Loucy (cell line): ENCODE data around the gene CST3.

Source experiments
- H2AFZ ChIP-seq: fragments of 200-600 bp; sonication (generic); 2 replicates; pipeline ENCODE4 v1.6.0; 2016; ENCODE audit warnings: antibody characterized with exemption, mild to moderate bottlenecking, low read length, moderate library complexity
- H3F3A ChIP-seq: fragments of 200-600 bp; 2 replicates; pipeline ENCODE4 v1.6.0; 2016; ENCODE audit warnings: antibody characterized with exemption, low read depth, mild to moderate bottlenecking
- H3K27me3 ChIP-seq: fragments of 200-600 bp; sonication (generic); 2 replicates; pipeline ENCODE4 v1.6.1; 2014; ENCODE audit warnings: low read length, mild to moderate bottlenecking; ENCODE audit not compliant: insufficient read depth, poor library complexity, severe bottlenecking
- H3K36me3 ChIP-seq: fragments of 200-600 bp; sonication (generic); 2 replicates; pipeline ENCODE4 v1.6.1; 2016; ENCODE audit warnings: low read length; ENCODE audit not compliant: insufficient read depth
- H3K4me1 ChIP-seq: fragments of 200-600 bp; sonication (generic); 2 replicates; pipeline ENCODE4 v1.5.1; 2014; ENCODE audit warnings: low read length, mild to moderate bottlenecking; ENCODE audit not compliant: insufficient read depth, poor library complexity, severe bottlenecking
- H3K4me2 ChIP-seq: fragments of 200-600 bp; sonication (generic); 2 replicates; pipeline ENCODE4 v1.6.0; 2014; ENCODE audit warnings: antibody characterized with exemption, low read length, low read depth, mild to moderate bottlenecking; ENCODE audit not compliant: poor library complexity, severe bottlenecking
- H3K4me3 ChIP-seq: fragments of 200-600 bp; sonication (generic); 2 replicates; pipeline ENCODE4 v1.5.1; 2014; ENCODE audit warnings: low read length, mild to moderate bottlenecking, mixed read lengths; ENCODE audit not compliant: poor library complexity, severe bottlenecking
- H3K79me2 ChIP-seq: fragments of 200-600 bp; sonication (generic); 2 replicates; pipeline ENCODE4 v1.6.1; 2014; ENCODE audit warnings: low read length; ENCODE audit not compliant: insufficient read depth
- H3K9ac ChIP-seq: fragments of 200-600 bp; sonication (generic); 2 replicates; pipeline ENCODE4 v1.6.0; 2014; ENCODE audit warnings: mild to moderate bottlenecking, low read depth, low read length, moderate library complexity; ENCODE audit not compliant: poor library complexity, severe bottlenecking
- H3K9me2 ChIP-seq: fragments of 200-600 bp; sonication (generic); replicated peaks from 2 replicates; pipeline ENCODE4 v1.6.1; 2016; ENCODE audit warnings: low read depth, low read length, mixed read lengths
- H3K9me3 ChIP-seq: fragments of 200-600 bp; sonication (generic); 2 replicates; pipeline ENCODE4 v1.6.1; 2014; ENCODE audit warnings: mild to moderate bottlenecking, antibody characterized with exemption, low read length, low read depth; ENCODE audit not compliant: insufficient read depth
- H4K20me1 ChIP-seq: fragments of 200-600 bp; sonication (generic); 2 replicates; pipeline ENCODE4 v1.6.0; 2014; ENCODE audit warnings: antibody characterized with exemption, low read length, mild to moderate bottlenecking; ENCODE audit not compliant: insufficient read depth, poor library complexity, severe bottlenecking
- EZH2phosphoT487 ChIP-seq: fragments of 200-600 bp; IDR thresholded peaks from 2 replicates; pipeline ENCODE4 v1.6.1; 2018; ENCODE audit warnings: antibody characterized with exemption, mild to moderate bottlenecking, moderate library complexity, borderline replicate concordance
- TF ChIP-seq, protein P1 (sequence below): fragments of 200-600 bp; sonication (generic); conservative IDR thresholded peaks from 2 replicates; pipeline ENCODE4 v1.5.1; 2014; ENCODE audit warnings: mild to moderate bottlenecking, antibody characterized with exemption, low read length

CST3 gene

DNA sequence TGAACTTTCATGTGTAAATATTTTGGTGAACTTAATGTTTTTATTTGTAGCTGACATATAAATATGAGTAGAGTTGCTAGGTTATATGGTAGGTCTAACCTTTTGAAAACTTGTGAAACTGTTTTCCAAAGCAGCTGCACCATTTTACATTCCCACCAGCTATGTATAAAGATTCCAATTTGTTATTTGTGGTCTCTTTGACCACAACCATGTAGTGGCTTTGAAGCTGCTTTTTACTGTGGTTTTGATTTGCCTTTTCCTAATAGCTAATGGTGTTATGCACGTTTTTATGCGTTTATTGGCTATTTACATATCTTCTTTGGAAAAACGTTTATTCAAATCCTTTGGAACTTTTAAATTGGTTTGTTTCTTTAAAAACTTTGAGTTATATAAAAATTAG, 10.3 kb downstream of the CST3 start:
- no peaks in the 10 kb centered on the region for H3K36me3 ChIP-seq
- no peaks in the 10 kb centered on the region for H3K9me2 ChIP-seq
- no peaks in the 10 kb centered on the region for H3F3A ChIP-seq
- TF ChIP-seq EZH2phosphoT487 = no peak
- TF ChIP-seq, protein P1, sequence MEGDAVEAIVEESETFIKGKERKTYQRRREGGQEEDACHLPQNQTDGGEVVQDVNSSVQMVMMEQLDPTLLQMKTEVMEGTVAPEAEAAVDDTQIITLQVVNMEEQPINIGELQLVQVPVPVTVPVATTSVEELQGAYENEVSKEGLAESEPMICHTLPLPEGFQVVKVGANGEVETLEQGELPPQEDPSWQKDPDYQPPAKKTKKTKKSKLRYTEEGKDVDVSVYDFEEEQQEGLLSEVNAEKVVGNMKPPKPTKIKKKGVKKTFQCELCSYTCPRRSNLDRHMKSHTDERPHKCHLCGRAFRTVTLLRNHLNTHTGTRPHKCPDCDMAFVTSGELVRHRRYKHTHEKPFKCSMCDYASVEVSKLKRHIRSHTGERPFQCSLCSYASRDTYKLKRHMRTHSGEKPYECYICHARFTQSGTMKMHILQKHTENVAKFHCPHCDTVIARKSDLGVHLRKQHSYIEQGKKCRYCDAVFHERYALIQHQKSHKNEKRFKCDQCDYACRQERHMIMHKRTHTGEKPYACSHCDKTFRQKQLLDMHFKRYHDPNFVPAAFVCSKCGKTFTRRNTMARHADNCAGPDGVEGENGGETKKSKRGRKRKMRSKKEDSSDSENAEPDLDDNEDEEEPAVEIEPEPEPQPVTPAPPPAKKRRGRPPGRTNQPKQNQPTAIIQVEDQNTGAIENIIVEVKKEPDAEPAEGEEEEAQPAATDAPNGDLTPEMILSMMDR = no peak
- no peaks in the 10 kb centered on the region for H4K20me1 ChIP-seq
- no peak overlapping the region for H3K4me3 ChIP-seq
- no peaks in the 10 kb centered on the region for H3K27me3 ChIP-seq
- H3K4me1 ChIP-seq = no peaks in the 10 kb centered on the region
- H3K4me2 ChIP-seq = no peak overlapping the region
- H3K79me2 ChIP-seq = no peaks in the 10 kb centered on the region
- no peak overlapping the region for H2AFZ ChIP-seq
- H3K9me3 ChIP-seq = no peaks in the 10 kb centered on the region
- H3K9ac ChIP-seq = no peak overlapping the region

DNA sequence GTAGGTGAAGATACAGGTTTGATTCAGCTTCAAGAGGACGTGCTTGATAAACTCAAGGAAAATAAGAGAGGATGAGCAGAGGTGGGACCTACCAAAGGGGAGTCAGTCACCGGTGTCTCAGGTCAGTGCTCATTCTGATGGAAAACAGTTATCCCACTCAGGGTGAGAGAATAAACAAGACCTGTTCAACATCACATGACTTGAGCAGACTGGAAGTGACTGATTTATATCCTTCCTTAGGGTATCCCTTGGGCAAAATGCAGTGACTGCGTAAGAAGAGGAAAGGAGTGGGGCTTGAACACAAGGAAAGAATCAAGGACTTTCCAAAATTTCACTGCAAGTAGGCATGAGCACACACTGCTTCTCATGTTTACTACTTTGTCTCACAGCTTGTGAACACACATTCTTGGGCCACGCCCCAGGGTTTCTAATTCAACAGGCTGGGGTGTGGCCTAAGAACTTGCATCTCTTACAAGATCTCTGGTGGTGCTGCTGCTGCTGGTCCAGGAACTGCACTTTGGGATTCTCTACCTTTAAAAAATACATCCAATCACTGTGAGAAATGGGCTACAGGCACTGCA, 11.6 kb downstream of the CST3 start:
- Histone ChIP-seq H3F3A (no peaks in the 10 kb centered on the region), H3K4me1 (no peaks in the 10 kb centered on the region), H3K9ac (no peak overlapping the region), H3K9me3 (no peaks in the 10 kb centered on the region), H4K20me1 (no peaks in the 10 kb centered on the region), H3K4me3 (no peak overlapping the region), H3K36me3 (no peaks in the 10 kb centered on the region), H3K79me2 (no peaks in the 10 kb centered on the region), H3K27me3 (no peaks in the 10 kb centered on the region), H3K4me2 (no peak overlapping the region), H3K9me2 (no peaks in the 10 kb centered on the region), H2AFZ (no peak overlapping the region)
- TF ChIP-seq, protein P1 = no peak
- TF ChIP-seq EZH2phosphoT487 = no peak

DNA sequence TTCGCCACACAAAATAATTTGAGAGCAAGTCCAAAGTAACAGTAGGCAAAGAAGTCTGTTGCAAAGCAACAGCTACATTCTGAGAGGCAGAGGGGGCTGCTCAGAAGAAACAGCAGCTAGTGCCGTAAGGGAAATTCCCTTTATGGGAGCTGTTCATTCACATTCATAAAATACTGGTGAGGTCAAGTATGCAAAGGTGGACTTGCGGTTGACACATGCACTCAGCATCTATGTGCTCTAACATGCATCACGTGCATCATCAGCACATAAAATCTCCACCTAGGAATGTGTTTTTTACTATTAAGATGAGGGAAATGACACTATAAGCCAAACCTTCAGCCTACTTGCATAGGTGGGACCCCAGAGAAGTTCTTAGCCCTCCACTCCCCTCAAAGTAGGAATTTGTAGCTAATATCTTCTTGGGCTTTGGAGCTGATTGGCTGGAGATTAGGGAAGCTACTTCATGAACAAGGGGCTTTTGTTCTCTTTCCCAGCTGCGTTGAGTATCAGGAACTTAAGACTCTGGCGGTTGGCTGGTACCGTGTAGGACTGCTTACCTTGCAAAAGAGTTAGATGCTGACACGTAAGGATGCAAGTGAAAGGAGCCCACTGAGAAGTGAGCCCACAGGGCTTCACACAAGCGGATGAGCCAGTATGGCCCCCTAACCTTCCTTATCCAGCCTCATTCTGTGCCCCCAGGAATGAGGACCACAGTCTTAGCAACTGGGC, 12.4 kb downstream of the CST3 start:
- no peaks in the 10 kb centered on the region for H3K4me1 ChIP-seq
- TF ChIP-seq EZH2phosphoT487 = no peak
- TF ChIP-seq, protein P1 = no peak
- H2AFZ ChIP-seq = no peak overlapping the region
- no peaks in the 10 kb centered on the region for H3K27me3 ChIP-seq
- no peaks in the 10 kb centered on the region for H4K20me1 ChIP-seq
- H3K9me3 ChIP-seq = no peaks in the 10 kb centered on the region
- H3K4me3 ChIP-seq = no peak overlapping the region
- no peak overlapping the region for H3K4me2 ChIP-seq
- no peaks in the 10 kb centered on the region for H3K9me2 ChIP-seq
- no peaks in the 10 kb centered on the region for H3K36me3 ChIP-seq
- H3K79me2 ChIP-seq = no peaks in the 10 kb centered on the region
- H3F3A ChIP-seq = no peaks in the 10 kb centered on the region
- H3K9ac ChIP-seq = no peak overlapping the region
